ENCODE data around the gene AGBL2. TPM values are rescaled to one million over a fixed set of nuclear protein-coding genes. Genes with fewer than 3 reads are reported as not detected.

AGBL2 gene
- total and polyA plus RNA-seq, 4 donors: 0.36 to 3.6 (median 2.4) TPM

- Histone ChIP-seq H3K9ac (ENCODE audit: low read depth in 1 of 2, low read length in 2 of 2) (no peak overlapping the region), H3K4me1 (ENCODE audit: control insufficient read depth in 4 of 4, insufficient read depth in 4 of 4, low read length in 3 of 4) (peaks cover under 1 to 14% (median 7%) of the 10 kb centered on the region in 4 donors), H3K36me3 (ENCODE audit: control insufficient read depth in 4 of 4, insufficient read depth in 3 of 4, low read depth in 1 of 4, low read length in 3 of 4) (no peaks in the 10 kb centered on the region), H3K27ac (ENCODE audit: low read depth in 1 of 2, low read length in 2 of 2) (no peak overlapping the region), H3K9me3 (ENCODE audit: control insufficient read depth in 4 of 4, low read length in 3 of 4) (no peaks in the 10 kb centered on the region), H3K27me3 (ENCODE audit: control insufficient read depth in 4 of 4, insufficient read depth in 4 of 4, low read length in 3 of 4) (no peaks in the 10 kb centered on the region), H3K4me3 (ENCODE audit: low read depth in 1 of 3, low read length in 3 of 3) (no peak overlapping the region)
- TF ChIP-seq TAF1 (conservative IDR thresholded peaks at IDR 0.05) (no peak), CTCF (IDR thresholded peaks at IDR 0.05; ENCODE audit: low read depth, low read length, missing input control) (no peak), REST (IDR thresholded peaks at IDR 0.05) (no peak), ZBTB33 (IDR thresholded peaks at IDR 0.05) (no peak), MAX (IDR thresholded peaks at IDR 0.05) (no peak), JUND (IDR thresholded peaks at IDR 0.05) (no peak), SP1 (IDR thresholded peaks at IDR 0.05) (no peak), RXRA (IDR thresholded peaks at IDR 0.05) (no peak), NR2F2 (IDR thresholded peaks at IDR 0.05) (no peak), HNF4A (conservative IDR thresholded peaks at IDR 0.05) (no peak), ATF3 (IDR thresholded peaks at IDR 0.05) (no peak), YY1 (IDR thresholded peaks at IDR 0.05) (no peak), FOXA1 (IDR thresholded peaks at IDR 0.05) (no peak), EGR1 (IDR thresholded peaks at IDR 0.05; ENCODE audit: low read depth in 2 of 2) (no peak), FOXA2 (IDR thresholded peaks at IDR 0.05) (no peak), GABPA (IDR thresholded peaks at IDR 0.05 in 1 of 2, conservative IDR thresholded peaks at IDR 0.05 in 1 of 2) (no peak), RAD21 (IDR thresholded peaks at IDR 0.05) (no peak), HNF4G (IDR thresholded peaks at IDR 0.05) (no peak)
- DNase-seq (ENCODE audit: low spot score): no peak
- 93% methylated on average over 6 of the region's 6 CpGs for WGBS
These were observed 69.2 kb downstream of the AGBL2 start for GRCh38 chr11:47646019-47646418.

All from liver (tissue), 9 donors.